Activated CD8-positive, alpha-beta memory T cell treated with anti-CD3 and anti-CD28 coated beads for 4 hours (primary cell): Measurements from ENCODE around the gene PRDM9.
"Not testable (repeated sequence)": the region's sequence is repeated elsewhere in the genome, so short reads cannot be mapped to it uniquely, and the experiment has no call there.

ENCODE experiments used
- DNase-seq, 2 donors: peaks; one replicate each; pipeline ENCODE4 v3.0.0-alpha.2; 2020; ENCODE audit warnings: low read depth in 2 of 2

PRDM9 gene

DNA sequence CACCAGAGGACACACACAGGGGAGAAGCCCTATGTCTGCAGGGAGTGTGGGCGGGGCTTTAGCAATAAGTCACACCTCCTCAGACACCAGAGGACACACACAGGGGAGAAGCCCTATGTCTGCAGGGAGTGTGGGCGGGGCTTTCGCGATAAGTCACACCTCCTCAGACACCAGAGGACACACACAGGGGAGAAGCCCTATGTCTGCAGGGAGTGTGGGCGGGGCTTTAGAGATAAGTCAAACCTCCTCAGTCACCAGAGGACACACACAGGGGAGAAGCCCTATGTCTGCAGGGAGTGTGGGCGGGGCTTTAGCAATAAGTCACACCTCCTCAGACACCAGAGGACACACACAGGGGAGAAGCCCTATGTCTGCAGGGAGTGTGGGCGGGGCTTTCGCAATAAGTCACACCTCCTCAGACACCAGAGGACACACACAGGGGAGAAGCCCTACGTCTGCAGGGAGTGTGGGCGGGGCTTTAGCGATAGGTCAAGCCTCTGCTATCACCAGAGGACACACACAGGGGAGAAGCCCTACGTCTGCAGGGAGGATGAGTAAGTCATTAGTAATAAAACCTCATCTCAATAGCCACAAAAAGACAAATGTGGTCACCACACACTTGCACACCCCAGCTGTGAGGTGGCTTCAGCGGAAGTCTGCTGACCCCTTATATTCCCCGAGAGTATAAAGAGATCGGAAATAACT, 20.0 kb downstream of the PRDM9 start:
- not testable (repeated sequence) for DNase-seq

DNA sequence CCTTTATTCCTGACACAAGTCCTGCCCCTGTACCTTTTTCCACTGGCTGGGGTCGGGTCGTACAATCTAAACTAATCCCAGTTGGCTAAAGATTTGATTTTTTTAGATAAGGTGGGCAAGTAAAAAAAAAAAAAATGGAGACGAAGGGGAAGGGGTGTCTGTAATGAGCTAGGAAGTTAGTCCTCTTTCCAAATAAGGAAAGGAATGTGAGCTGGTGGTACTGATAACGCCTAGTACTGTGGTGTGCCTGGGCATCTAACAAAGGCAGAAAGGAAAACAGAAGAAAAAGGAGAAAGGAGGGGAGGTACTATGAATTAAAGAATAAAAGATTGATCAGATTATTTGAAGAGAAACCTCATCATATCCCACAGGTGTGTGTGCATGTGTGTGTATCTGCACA, 21.3 kb downstream of the PRDM9 start:
- no peak for DNase-seq

GRCh38 chr5:23530571-23530970, 23.2 kb downstream of the PRDM9 start:
- no peak for DNase-seq

GRCh38 chr5:23571059-23571458, 63.6 kb downstream of the PRDM9 start:
- DNase-seq: no peak
